Brain microvascular endothelial cell (primary cell): ENCODE measurements around the gene PHACTR2.

Experiments used
- DNase-seq: peaks from one replicate; pipeline ENCODE4 v3.0.0-alpha.2; 2020
- H3K27ac ChIP-seq: fragments of 250-450 bp; sonication (Bioruptor Pico); 2 replicates; pipeline ENCODE4 v1.5.1; 2020; ENCODE audit warnings: mild to moderate bottlenecking, moderate library complexity
- H3K27me3 ChIP-seq: fragments of 250-450 bp; sonication (Bioruptor Pico); replicated peaks from 2 replicates; pipeline ENCODE4 v1.5.1; 2020; ENCODE audit warnings: mild to moderate bottlenecking
- H3K36me3 ChIP-seq: fragments of 250-450 bp; sonication (Bioruptor Pico); replicated peaks from 2 replicates; pipeline ENCODE4 v1.5.1; 2020; ENCODE audit warnings: mild to moderate bottlenecking
- H3K4me3 ChIP-seq: 2 replicates; pipeline ENCODE4 v1.5.1; 2011; ENCODE audit warnings: low read depth, mild to moderate bottlenecking, control low read depth, low read length, moderate library complexity
- CTCF ChIP-seq: IDR thresholded peaks from 2 replicates; pipeline ENCODE4 v1.5.1; 2011; ENCODE audit warnings: low read depth, mild to moderate bottlenecking, moderate library complexity, low read length, control low read depth, inconsistent platforms; ENCODE audit errors: missing control alignments
- in situ Hi-C: cut with HindIII; loops from 2 replicates; pipeline ENCODE4 v1.10.0; 2017; ENCODE audit warnings: low sequenced_read_pairs, low pct_ligation_motif_present

PHACTR2 gene

DNA sequence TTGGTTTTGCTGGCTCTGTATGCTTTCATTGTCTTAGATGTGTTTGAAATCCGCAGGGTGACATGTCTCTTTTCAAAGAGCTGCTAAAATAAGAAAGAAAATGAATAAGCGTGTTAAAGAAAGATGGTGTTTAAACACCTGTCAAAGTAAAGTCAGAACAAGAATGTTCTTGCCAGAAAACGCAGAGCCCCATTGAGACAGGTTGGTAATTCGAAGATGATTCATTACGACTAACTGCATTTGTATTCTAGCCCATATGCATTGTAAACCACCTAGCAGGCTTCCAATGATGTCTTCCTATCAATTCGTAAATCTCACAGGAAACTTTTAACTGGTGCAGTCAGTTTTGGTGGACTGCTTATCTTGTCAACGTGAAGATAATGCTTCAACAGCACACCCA lies 16.8 kb downstream of the PHACTR2 start:
- no peak for DNase-seq
- Histone ChIP-seq H3K4me3 (no peak overlapping the region), H3K27ac (no peak overlapping the region), H3K36me3 (no peaks in the 10 kb centered on the region), H3K27me3 (no peaks in the 10 kb centered on the region)
- no peak for TF ChIP-seq CTCF
- in situ Hi-C loops: no loop called here

- no peaks in the 10 kb centered on the region for H3K27me3 ChIP-seq
- H3K27ac ChIP-seq: no peak overlapping the region
- no peak for DNase-seq
- in situ Hi-C loops: no loop called here
- no peaks in the 10 kb centered on the region for H3K36me3 ChIP-seq
- no peak overlapping the region for H3K4me3 ChIP-seq
- no peak for TF ChIP-seq CTCF
These were observed 17.6 kb downstream of the PHACTR2 start for GRCh38 chr6:143695130-143695968.

- no peak overlapping the region for H3K4me3 ChIP-seq
- H3K27me3 ChIP-seq: no peaks in the 10 kb centered on the region
- H3K36me3 ChIP-seq: no peaks in the 10 kb centered on the region
- TF ChIP-seq CTCF: no peak
- peak overlapping the region; percentile 46 for H3K27ac ChIP-seq
- in situ Hi-C loops: no loop called here
- DNase-seq: no peak
These were observed 18.4 kb downstream of the PHACTR2 start for GRCh38 chr6:143695969-143696663.

DNA sequence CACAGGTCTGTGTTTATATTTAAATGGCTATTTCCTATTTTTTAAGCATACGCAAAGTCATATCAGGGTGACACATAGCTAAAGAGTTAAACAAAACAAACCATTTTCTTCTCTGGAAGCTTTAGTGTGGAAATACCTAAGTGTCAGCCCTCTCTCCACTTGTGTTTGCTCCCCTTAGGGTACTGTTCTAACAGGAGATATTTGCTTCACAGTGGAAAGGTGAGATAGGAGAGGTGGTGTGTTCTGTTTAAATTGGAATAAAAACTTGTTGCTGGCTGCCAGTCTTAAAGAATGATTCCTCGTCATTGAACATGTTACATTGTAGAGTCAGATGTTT lies 18.9 kb downstream of the PHACTR2 start:
- no peak for DNase-seq
- Histone ChIP-seq H3K36me3 (no peaks in the 10 kb centered on the region), H3K27me3 (no peaks in the 10 kb centered on the region), H3K27ac (peak overlapping the region; percentile 46), H3K4me3 (no peak overlapping the region)
- TF ChIP-seq CTCF: no peak
- in situ Hi-C loops: no loop called here

GRCh38 chr6:143697076-143697800 lies 19.5 kb downstream of the PHACTR2 start:
- in situ Hi-C loops: no loop called here
- no peak for TF ChIP-seq CTCF
- peak overlapping the region; percentile 46 for H3K27ac ChIP-seq
- no peaks in the 10 kb centered on the region for H3K36me3 ChIP-seq
- H3K4me3 ChIP-seq: no peak overlapping the region
- DNase-seq: no peak
- no peaks in the 10 kb centered on the region for H3K27me3 ChIP-seq
